MM.1S (cell line): ENCODE results near the gene PDCD10.

ENCODE experiments used
- EZH2 ChIP-seq: fragments of 300-600 bp; sonication (generic); optimal IDR thresholded peaks from 2 replicates; pipeline ENCODE3; 2017; ENCODE audit warnings: low read depth, mild to moderate bottlenecking, antibody characterized with exemption, low read length, mixed read lengths
- EZH2phosphoT487 ChIP-seq: fragments of 300-600 bp; sonication (generic); IDR thresholded peaks from 2 replicates; pipeline ENCODE4 v1.6.1; 2018; ENCODE audit warnings: antibody characterized with exemption, low read length
- TF ChIP-seq, protein P1 (sequence below): fragments of 300-600 bp; sonication (generic); IDR thresholded peaks from 2 replicates; pipeline ENCODE4 v1.5.1; 2016; ENCODE audit warnings: antibody characterized with exemption, low read length, mixed read lengths

DNA sequence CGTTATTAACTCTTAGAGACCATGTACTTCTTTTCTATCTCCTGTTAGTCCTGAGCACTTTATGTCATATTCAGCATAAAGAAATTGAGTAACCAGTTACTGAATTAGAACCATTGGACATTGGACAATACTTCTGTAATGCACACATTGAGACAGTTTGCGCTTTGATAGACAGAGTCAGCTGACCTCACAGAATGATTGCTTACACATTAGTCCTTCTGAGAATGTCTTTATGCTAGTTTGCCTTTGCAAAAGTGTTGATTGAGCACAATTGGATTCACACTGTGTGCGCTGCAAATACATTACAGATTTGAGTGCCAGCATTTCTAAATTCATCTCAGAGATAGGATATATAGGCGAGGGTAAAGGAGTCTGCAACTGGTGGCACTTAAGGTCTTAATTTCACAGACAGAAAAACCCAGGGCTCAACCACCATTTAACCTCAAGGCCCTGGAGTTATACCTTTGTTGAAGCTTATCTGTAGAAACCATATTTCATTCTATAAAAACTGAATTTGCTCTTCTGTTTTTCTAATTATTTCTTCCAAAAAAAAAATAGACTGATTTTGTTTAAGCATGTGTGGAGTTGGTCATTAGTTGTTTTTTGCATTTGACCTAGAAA, 4.6 kb upstream of the PDCD10 start:
- TF ChIP-seq, protein P1, sequence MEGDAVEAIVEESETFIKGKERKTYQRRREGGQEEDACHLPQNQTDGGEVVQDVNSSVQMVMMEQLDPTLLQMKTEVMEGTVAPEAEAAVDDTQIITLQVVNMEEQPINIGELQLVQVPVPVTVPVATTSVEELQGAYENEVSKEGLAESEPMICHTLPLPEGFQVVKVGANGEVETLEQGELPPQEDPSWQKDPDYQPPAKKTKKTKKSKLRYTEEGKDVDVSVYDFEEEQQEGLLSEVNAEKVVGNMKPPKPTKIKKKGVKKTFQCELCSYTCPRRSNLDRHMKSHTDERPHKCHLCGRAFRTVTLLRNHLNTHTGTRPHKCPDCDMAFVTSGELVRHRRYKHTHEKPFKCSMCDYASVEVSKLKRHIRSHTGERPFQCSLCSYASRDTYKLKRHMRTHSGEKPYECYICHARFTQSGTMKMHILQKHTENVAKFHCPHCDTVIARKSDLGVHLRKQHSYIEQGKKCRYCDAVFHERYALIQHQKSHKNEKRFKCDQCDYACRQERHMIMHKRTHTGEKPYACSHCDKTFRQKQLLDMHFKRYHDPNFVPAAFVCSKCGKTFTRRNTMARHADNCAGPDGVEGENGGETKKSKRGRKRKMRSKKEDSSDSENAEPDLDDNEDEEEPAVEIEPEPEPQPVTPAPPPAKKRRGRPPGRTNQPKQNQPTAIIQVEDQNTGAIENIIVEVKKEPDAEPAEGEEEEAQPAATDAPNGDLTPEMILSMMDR = no peak
- TF ChIP-seq EZH2phosphoT487 (no peak), EZH2 (no peak)
